Right lobe of liver (tissue), 6 donors: ENCODE results near the gene PRICKLE1. TPM values are rescaled to one million over a fixed set of nuclear protein-coding genes. Genes with fewer than 3 reads are reported as not detected.

ENCODE experiments used
- ATAC-seq, 4 donors: fragments of 200-7000 bp; cut with Tn5 transposase; one replicate each; pipeline ENCODE4 v1.9.1; 2020; ENCODE audit warnings: mild to moderate bottlenecking in 4 of 4, moderate library complexity in 4 of 4
- DNase-seq, 3 donors: peaks; one replicate each; pipeline ENCODE4 v3.0.0-alpha.2; 2020
- H3K27ac ChIP-seq, 3 donors: fragments of 200-600 bp; one replicate each; pipeline ENCODE4 v1.8.0; 2022
- H3K27me3 ChIP-seq, 2 donors: fragments of 200-600 bp; one replicate each; pipeline ENCODE4 v1.8.0; 2022
- H3K36me3 ChIP-seq, 4 donors: fragments of 200-600 bp; sonication (generic) in 1 of 4; one replicate each; pipeline versions ENCODE4 v1.5.1 to v1.8.0; 2017 to 2022; ENCODE audit warnings: control low read depth in 1 of 4
- H3K4me1 ChIP-seq, 4 donors: fragments of 200-600 bp; sonication (generic) in 1 of 4; one replicate each; pipeline versions ENCODE4 v1.5.1 to v1.8.0; 2017 to 2022; ENCODE audit warnings: control low read depth in 1 of 4
- H3K4me3 ChIP-seq, 3 donors: fragments of 200-600 bp; one replicate each; pipeline ENCODE4 v1.8.0; 2022
- H3K9me3 ChIP-seq, 4 donors: fragments of 200-600 bp; sonication (generic) in 1 of 4; one replicate each; pipeline versions ENCODE4 v1.5.1 to v1.8.0; 2017 to 2022; ENCODE audit warnings: control low read depth in 1 of 4
- POLR2A ChIP-seq: fragments of 450-650 bp; IDR thresholded peaks from one replicate; pipeline ENCODE4 v1.6.1; 2017; ENCODE audit warnings: antibody characterized with exemption, mild to moderate bottlenecking
- WGBS: methylation state at CpG from one replicate; pipeline ENCODE4 v1.1.6; 2018; ENCODE audit warnings: low coverage, low lambda C conversion rate; ENCODE audit not compliant: insufficient coverage; ENCODE audit errors: missing lambda C conversion rate; 5-methylcytosine and 5-hydroxymethylcytosine counted together
- intact Hi-C, 2 donors: fragments of 100-400 bp; cut with DNase I; formaldehyde crosslinking; loops; one replicate each; pipeline versions ENCODE4 v1.11.2 to v1.14.1; 2022
- total RNA-seq, 6 experiments: library from RNA; depleted of rRNA in 2 of 6; stranded (reverse); fragments of >200 nt in 2 of 6; fragmentation: NEBNext Ultra II Directional in 3 of 6; extraction: Animal tissue kit (Norgen Biotek cat#: 25700) in 3 of 6; gene quantifications; one replicate each; pipeline versions ENCODE4 v1.1.0 to v1.2.4, GENCODE V29; 2016 to 2023
- TF ChIP-seq, protein P1 (sequence below), 4 donors: fragments of 200-600 bp in 3 of 4; fragments of 450-650 bp in 1 of 4; IDR thresholded peaks; one replicate each; pipeline versions ENCODE4 v1.5.1 to v1.8.0; 2016 to 2022; ENCODE audit warnings: antibody characterized with exemption in 4 of 4, mild to moderate bottlenecking in 2 of 4
- donor health status: DM: no; HTN: yes; CAD: no.
- donor health status: DM: no; HTN: no; CAD: no.
- donor health status: DM: no; HTN: no; CAD: no.
- donor health status: DM: no; HTN: yes; CAD: no.
- donor health status: DM: no; HTN: yes; CAD: no.

Gene PRICKLE1
- total RNA-seq, 6 experiments from 2014 or later = 0.79 to 2.9 (median 1.1) TPM

GRCh38 chr12:42633594-42633993, 44.0 kb upstream of the PRICKLE1 start:
- intact Hi-C loops = no loop called here
- Histone ChIP-seq H3K4me1 (no peaks in the 10 kb centered on the region), H3K36me3 (no peaks in the 10 kb centered on the region), H3K27me3 (no peaks in the 10 kb centered on the region), H3K27ac (no peak overlapping the region), H3K9me3 (no peaks in the 10 kb centered on the region), H3K4me3 (no peak overlapping the region)
- no peak for TF ChIP-seq POLR2A
- TF ChIP-seq, protein P1, sequence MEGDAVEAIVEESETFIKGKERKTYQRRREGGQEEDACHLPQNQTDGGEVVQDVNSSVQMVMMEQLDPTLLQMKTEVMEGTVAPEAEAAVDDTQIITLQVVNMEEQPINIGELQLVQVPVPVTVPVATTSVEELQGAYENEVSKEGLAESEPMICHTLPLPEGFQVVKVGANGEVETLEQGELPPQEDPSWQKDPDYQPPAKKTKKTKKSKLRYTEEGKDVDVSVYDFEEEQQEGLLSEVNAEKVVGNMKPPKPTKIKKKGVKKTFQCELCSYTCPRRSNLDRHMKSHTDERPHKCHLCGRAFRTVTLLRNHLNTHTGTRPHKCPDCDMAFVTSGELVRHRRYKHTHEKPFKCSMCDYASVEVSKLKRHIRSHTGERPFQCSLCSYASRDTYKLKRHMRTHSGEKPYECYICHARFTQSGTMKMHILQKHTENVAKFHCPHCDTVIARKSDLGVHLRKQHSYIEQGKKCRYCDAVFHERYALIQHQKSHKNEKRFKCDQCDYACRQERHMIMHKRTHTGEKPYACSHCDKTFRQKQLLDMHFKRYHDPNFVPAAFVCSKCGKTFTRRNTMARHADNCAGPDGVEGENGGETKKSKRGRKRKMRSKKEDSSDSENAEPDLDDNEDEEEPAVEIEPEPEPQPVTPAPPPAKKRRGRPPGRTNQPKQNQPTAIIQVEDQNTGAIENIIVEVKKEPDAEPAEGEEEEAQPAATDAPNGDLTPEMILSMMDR (IDR thresholded peaks at IDR 0.05) = no peak
- ATAC-seq (no peak), DNase-seq (no peak)
- WGBS = 68% methylated on average over 4 of the region's 4 CpGs

DNA sequence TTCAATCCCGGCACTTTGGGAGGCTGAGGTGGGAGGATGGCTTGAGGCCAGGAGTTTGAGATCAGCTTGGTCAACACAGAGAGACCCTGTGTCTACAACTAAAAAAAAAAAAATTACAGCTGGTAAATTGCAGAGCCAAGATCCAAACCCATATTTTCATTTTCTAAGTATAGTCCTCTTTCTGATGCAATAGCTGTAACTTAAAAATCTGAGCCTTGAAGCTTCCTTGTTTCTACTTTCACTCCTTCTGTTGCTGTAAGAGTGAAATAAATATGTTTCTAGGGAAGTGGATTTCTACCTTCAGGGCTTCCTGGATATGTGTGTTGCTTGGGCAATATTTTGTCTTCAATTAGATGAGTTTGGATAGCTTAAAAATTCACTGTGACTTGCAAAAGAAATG, 42.0 kb upstream of the PRICKLE1 start:
- no peaks in the 10 kb centered on the region for H3K9me3 ChIP-seq
- H3K4me1 ChIP-seq = no peaks in the 10 kb centered on the region
- WGBS = 67% methylated on average over 1 of the region's 1 CpG
- no peaks in the 10 kb centered on the region for H3K36me3 ChIP-seq
- no peak overlapping the region for H3K4me3 ChIP-seq
- no peaks in the 10 kb centered on the region for H3K27me3 ChIP-seq
- no peak overlapping the region for H3K27ac ChIP-seq
- intact Hi-C loops = no loop called here
- no peak for TF ChIP-seq POLR2A
- TF ChIP-seq, protein P1 (IDR thresholded peaks at IDR 0.05) = no peak
- ATAC-seq (no peak), DNase-seq (no peak)

DNA sequence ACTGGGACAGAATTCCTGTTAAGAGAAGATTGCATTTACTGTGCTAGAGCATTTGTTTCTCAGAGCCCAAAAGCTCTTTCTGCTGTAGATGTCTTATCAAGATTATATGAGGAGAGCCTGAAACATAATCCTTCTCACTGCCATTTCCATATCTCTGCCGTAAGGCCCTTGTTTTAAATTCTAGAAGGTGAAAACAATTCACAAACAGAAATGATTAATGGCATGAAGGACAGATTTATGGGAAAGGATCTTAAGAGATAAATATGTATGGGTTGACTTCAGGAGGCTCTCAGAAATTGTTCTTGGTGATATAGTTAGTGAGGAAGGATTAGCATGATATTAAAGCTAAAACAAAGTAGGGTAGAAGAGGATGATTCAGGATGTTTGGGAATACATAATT, 40.8 kb upstream of the PRICKLE1 start:
- H3K4me1 ChIP-seq = no peaks in the 10 kb centered on the region
- no peaks in the 10 kb centered on the region for H3K9me3 ChIP-seq
- H3K27ac ChIP-seq = no peak overlapping the region
- WGBS = 67% methylated on average over 1 of the region's 1 CpG
- no peaks in the 10 kb centered on the region for H3K27me3 ChIP-seq
- H3K36me3 ChIP-seq = no peaks in the 10 kb centered on the region
- DNase-seq = no peak
- no peak overlapping the region for H3K4me3 ChIP-seq
- intact Hi-C loops = no loop called here
- TF ChIP-seq, protein P1 (IDR thresholded peaks at IDR 0.05) = no peak
- no peak for TF ChIP-seq POLR2A
- ATAC-seq = no peak

- 46% methylated on average over 6 of the region's 6 CpGs for WGBS
- ATAC-seq = no peak
- no peak for TF ChIP-seq POLR2A
- TF ChIP-seq, protein P1 (IDR thresholded peaks at IDR 0.05) = no peak
- Histone ChIP-seq H3K27me3 (no peaks in the 10 kb centered on the region), H3K4me1 (no peaks in the 10 kb centered on the region), H3K36me3 (no peaks in the 10 kb centered on the region), H3K9me3 (no peaks in the 10 kb centered on the region), H3K4me3 (no peak overlapping the region), H3K27ac (no peak overlapping the region)
- DNase-seq = no peak
- intact Hi-C loops = no loop called here
Observed at GRCh38 chr12:42627151-42627550, 37.6 kb upstream of the PRICKLE1 start.

DNA sequence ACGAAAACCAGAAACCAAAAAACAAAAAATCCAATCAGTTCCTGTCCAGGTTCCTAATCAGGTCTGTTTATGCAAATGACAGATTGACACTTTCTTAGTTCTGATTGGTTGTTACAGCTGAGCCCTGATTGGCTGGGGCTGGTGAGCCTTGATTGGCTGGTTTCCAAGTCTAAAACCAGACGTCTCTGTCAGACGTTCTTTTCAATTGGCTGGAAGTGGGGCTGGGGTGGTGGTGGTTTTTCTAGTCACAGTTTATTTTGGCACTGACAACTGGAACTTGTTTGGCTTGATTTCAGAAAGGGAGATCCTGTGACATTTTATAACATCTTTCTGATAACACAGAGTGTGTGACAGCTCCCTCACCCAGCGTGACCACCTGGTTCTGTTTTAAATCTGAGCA, 36.1 kb upstream of the PRICKLE1 start:
- no peaks in the 10 kb centered on the region for H3K4me1 ChIP-seq
- no peaks in the 10 kb centered on the region for H3K9me3 ChIP-seq
- TF ChIP-seq, protein P1 (IDR thresholded peaks at IDR 0.05) = no peak
- no peak for TF ChIP-seq POLR2A
- intact Hi-C loops = no loop called here
- H3K36me3 ChIP-seq = no peaks in the 10 kb centered on the region
- H3K27me3 ChIP-seq = no peaks in the 10 kb centered on the region
- no peak overlapping the region for H3K27ac ChIP-seq
- 22% methylated on average over 3 of the region's 4 CpGs for WGBS
- no peak overlapping the region for H3K4me3 ChIP-seq
- ATAC-seq (no peak), DNase-seq (no peak)
